Right renal cortex interstitium (tissue), 3 donors: Measurements from ENCODE around the gene CEP83. TPM values are rescaled to one million over a fixed set of nuclear protein-coding genes. Genes with fewer than 3 reads are reported as not detected.

Experiments used
- polyA plus RNA-seq, 3 donors: library from polyadenylated mRNA; unstranded; fragments of 120-200 nt; gene quantifications; one replicate each; pipeline ENCODE4 v1.2.1, GENCODE V29; 2013; ENCODE audit not compliant: insufficient read length in 3 of 3

Gene CEP83
- polyA plus RNA-seq, 3 donors, result 27.4 to 34.3 (median 32.9) TPM

Other genes starting within 250 kb of the CEP83 start
- gene TMCC3, start 190.7 kb upstream of the CEP83 start, polyA plus RNA-seq, result 10 to 100 TPM; 44.2 to 48.3 (median 47.1) TPM